Islet of Langerhans (tissue), 1 donor: ENCODE measurements around the gene ITGAD.

ENCODE experiments used
- FAIRE-seq: peaks from one replicate; lab custom pipeline; 2011; peaks lifted over from hg19 to GRCh38; lab: Jason Lieb, UNC

The ITGAD gene

DNA sequence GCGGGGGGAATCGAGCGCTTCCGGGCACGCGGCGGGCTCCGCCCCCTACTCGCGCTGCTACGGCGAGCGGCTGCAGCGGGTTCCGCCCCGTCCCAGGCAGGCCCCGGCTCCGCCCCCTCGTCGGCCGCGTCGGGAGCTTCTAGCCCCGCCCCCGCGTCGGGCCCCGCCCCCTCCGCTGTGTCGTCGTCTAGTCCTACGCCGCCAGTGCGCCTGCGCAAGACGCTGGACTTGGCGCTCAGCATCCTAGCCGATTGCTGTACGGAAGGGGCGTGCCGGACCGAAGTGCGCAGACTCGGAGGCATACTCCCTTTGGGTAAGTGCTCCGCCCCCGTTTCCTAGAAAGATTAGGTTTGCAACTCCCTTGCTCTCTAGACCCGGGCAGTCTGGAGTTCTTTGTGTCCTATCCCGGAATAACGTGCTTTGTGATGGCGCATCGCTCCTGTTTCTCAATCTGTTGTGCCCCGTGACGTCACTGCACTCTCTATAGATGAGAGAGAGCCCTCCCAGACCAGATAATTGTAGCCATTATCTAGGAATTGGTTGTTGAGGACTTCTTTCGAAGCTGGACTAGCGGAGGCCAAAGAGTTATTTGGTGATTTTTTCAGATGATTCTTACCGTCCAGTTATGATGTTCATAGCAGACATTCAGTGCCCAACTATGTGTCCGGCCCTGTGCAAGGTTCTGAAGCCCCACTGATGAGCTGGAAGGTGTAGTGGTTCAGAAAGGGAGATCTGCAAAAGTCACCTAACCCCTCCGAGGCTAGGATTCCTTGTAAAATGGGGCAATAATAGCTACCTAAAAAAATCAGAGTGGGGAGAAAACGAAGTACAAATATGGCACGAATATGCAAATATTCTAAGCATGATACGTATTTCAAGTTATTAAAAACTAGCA, 66.8 kb downstream of the ITGAD start:
- no peak for FAIRE-seq

GRCh38 chr16:31460582-31461002, 67.5 kb downstream of the ITGAD start:
- peak; percentile 9 for FAIRE-seq

DNA sequence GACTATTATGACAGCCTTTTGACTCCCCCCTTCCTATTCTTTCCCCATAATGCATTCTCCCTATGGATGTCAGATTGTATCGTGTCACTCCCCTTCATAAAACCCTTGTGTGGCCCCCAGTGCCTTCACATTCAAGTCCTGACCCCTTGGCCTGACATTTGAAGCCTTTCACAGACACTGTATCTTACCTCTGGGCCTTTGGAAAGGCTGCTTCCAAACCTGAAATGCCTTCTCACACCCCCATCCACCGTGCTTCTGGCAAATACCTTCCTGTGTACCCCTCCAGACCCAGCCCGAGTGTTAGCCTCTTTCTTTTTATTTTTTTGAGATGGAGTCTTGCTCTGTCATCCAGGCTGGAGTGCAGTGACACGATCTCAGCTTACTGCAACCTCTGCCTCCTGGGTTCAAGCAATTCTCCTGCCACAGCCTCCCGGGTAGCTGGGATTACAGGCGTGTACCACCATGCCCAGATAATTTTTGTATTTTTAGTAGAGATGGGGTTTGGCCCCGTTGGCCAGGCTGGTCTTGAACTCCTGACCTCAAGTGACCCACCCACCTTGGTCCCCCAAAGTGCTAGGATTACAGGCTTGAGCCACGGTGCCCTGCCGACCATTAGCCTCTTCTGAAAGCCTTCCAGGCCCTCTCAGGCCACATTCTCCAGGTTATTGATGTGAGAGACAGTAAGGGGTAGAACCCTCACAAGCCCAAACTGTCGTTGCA, 68.2 kb downstream of the ITGAD start:
- no peak for FAIRE-seq

DNA sequence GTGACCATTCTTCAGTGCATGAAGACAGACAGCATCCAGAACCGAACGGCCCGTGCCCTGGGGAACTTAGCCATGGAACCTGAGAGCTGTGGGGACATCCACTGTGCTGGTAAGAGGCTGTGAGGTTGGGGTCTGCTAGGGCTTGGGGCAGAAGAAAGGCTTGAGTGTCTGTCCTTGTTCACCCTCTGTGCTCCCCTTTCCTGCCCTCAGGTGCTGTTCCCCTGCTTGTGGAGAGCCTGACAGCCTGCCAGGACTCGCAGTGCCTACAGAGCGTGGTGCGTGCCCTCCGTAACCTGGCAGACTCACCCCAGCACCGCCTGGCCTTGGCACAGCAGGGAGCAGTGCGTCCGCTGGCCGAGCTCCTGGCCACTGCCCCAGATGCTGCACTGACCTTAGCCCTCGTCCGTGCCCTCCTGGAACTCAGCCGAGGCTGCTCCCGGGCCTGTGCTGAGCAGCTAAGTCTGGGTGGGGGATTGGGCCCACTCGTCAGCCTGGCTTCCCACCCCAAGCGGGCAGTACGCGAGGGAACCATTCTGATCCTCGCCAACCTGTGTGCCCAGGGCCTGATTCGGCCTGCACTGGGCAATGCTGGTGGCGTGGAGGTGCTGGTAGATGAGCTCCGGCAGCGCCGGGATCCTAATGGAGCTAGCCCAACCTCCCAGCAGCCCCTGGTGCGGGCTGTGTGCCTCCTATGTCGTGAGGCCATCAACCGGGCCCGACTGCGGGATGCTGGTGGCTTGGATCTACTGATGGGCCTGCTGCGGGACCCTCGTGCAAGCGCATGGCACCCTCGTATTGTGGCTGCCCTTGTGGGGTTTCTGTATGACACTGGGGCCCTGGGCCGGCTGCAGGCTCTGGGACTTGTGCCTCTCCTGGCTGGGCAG, 69.0 kb downstream of the ITGAD start:
- FAIRE-seq: no peak

DNA sequence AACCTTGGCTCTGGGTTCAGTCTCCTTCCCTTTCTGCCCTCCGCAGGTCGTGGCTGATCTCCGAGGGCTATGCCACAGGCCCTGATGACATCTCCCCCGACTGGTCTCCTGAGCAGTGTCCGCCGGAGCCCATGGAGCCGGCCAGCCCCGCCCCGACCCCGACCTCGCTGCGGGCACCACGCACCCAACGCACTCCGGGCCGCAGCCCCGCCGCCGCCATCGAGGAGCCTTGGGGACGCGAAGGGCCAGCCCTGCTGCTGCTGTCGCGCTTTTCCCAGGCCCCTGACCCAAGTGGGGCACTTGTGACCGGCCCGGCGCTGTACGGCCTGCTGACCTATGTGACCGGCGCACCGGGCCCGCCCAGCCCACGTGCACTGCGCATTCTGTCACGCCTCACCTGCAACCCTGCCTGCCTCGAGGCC, 71.2 kb downstream of the ITGAD start:
- no peak for FAIRE-seq

DNA sequence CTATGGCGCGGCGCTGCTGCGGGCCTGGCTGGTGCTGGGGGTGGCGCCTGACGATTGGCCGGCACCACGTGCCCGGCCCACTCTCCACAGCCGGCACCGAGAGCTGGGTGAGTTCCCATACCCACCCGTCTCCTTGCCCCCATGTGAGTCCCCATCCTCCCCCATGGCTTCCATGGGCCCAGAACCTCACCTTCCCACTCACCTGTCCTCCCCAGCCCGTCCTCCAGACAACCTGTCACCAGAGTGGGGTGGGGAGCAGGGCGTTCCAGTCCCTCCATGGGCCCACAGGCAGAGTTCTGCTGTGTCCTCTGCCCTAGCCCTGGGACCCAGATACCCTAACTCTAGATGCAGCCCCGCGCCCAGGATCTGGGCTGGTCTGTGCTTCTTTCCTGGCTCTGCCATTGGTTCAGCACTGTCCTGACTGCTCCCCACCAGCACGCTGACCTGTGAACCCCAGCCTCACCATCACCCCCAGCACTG, 71.7 kb downstream of the ITGAD start:
- FAIRE-seq: no peak

DNA sequence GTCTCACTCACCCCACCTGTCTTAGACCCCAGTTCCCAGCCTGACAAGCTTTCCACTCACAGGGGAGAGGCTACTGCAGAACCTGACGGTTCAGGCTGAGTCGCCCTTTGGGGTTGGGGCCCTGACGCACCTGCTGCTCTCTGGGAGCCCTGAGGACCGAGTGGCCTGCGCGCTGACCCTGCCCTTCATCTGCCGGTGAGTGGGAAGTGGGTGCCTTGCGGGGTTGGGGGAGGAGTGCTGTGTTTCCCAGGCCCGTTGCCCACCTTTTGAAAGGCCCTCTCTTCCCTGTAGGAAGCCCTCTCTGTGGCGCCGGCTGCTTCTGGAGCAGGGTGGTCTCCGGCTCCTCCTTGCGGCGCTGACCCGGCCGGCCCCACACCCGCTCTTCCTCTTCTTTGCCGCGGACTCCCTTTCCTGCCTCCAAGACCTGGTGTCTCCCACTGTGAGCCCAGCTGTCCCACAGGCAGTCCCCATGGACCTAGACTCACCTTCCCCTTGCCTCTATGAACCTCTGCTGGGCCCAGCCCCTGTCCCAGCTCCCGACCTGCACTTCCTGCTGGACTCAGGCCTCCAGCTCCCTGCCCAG, 72.7 kb downstream of the ITGAD start:
- no peak for FAIRE-seq

DNA sequence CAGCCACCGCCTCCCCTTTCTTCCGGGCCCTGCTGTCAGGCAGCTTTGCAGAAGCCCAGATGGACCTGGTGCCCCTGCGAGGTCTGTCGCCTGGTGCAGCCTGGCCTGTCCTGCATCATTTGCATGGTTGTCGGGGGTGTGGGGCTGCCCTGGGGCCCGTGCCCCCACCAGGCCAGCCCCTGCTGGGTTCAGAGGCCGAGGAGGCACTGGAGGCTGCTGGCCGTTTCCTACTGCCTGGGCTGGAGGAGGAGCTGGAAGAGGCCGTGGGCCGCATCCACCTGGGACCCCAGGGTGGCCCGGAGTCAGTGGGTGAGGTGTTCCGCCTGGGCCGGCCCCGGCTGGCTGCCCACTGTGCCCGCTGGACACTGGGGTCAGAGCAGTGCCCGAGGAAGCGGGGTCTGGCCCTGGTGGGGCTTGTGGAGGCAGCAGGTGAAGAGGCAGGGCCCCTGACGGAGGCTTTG, 73.3 kb downstream of the ITGAD start:
- FAIRE-seq: no peak

- no peak for FAIRE-seq
Measured at GRCh38 chr16:31467151-31467773, 74.1 kb downstream of the ITGAD start.

- FAIRE-seq: no peak
Measured at GRCh38 chr16:31467858-31468257, 74.7 kb downstream of the ITGAD start.

DNA sequence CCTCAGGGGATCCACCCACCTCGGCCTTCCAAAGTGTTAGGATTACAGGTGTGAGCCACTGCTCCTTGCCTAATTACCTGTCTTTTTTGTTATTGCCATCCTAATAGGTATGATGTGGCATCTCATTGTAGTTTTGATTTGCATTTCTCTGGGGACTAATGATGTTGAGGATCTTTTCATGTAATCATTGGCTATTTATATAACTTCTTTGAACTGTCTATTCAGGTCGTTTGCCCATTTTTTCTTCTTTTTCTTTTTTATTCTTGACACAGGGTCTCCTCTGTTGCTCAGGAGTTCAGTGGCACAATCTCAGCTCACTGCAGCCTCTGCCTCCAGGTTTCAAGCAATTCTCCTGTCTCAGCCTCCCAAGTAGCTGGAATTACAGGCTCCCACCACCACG, 77.5 kb downstream of the ITGAD start:
- FAIRE-seq: no peak

- FAIRE-seq: no peak
Measured at GRCh38 chr16:31471241-31471874, 78.2 kb downstream of the ITGAD start.

GRCh38 chr16:31471875-31472708, 79.0 kb downstream of the ITGAD start, which contains the start of gene TGFB1I1:
TGFB1I1 (plus strand) TSS chr16:31472152; CDS start chr16:31472189, 37 bp downstream.
- FAIRE-seq: no peak

GRCh38 chr16:31472709-31473203, 79.6 kb downstream of the ITGAD start:
- FAIRE-seq: no peak

- FAIRE-seq: no peak
Measured at GRCh38 chr16:31473264-31473984, 80.3 kb downstream of the ITGAD start.

- no peak for FAIRE-seq
Measured at GRCh38 chr16:31474173-31474714, 81.1 kb downstream of the ITGAD start.

DNA sequence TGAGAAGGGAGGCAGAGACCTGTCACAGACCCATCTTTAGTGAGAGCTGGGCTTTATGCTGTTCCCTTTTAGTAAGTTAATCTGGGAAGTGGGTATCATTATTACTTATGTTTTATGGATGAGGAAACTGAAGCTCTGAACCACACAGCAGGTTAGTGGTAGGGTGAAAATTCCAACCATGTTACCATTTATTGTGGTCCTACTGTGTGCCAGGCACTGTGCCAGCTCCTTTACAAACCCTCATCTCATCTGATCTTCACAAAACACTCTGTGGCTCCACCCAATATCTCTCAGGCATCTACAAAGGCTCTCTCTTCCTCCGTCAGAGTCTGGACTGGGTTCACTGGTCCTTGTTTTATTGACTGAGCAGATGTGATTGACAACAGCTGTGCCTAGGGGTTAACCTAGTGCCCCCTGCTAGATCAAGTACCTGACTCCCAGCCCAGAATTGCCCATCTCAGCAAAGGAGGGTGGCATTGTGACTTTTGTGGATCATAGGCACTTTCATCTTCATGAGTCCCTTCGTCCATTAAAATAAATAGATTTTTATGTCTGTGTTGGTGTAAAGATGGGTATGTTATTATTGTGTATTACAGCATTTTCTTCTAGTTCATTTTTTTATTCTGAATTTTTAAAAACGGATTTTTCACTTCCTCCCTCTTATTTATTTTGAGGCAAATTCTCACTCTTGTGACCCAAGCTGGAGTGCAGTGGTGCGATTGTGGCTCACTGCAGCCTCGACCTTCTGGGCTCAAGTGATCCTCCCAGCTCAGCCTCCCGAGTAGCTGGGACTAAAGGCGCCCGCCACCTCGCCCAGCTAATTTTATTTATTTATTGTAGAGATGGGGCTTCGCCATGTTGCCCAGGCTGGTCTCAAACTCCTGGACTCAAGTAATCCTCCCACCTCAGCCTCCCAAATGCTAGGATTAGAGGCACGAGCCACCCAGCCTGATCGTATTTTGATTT, 81.9 kb downstream of the ITGAD start:
- no peak for FAIRE-seq

GRCh38 chr16:31475946-31476302, 82.8 kb downstream of the ITGAD start:
- no peak for FAIRE-seq
